ENCODE data around the gene INCENP. TPM values are rescaled to one million over a fixed set of nuclear protein-coding genes. Genes with fewer than 3 reads are reported as not detected.

INCENP gene
- total RNA-seq, 2 experiments from 2014 or later: 103 to 183 TPM

DNA sequence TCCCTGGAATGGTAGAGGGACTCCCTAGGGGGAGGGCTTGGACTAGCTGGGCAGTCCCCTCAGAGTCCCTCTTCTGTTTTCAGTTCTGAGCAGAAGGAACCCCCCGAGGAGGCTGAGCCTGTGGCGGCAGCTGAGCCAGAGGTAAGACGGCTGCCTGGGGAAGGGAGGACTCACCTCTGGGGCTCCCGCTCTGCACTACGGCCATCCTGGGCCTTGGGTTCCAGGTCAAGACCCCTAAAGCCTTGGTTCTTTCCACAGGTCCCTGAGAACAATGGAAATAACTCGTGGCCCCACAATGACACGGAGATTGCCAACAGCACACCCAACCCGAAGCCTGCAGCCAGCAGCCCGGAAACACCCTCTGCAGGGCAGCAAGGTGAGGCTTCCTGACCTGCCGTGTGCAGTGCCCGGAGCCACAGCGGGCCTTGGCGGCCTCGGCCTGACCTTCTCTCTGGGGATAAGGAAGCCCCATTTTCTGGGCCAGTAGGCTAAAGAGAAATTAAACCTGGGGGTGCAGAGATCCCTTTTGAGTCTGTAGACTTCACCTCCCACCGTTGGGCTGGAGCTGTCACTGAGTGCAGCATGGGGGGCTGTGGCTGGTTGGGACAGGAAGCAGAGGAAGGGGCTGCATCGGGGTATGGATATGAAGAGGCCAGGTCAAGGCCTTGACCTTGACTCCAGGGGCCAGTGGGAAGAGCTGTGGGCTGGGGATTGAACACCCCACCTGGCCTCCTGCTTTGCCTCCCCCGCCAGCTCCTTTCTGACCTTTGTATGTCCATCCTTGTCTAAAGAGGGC, 15.0 kb downstream of the INCENP start:
- Histone ChIP-seq H3K4me3 (ENCODE audit: low read depth, low read length, poor library complexity, severe bottlenecking) (no peak overlapping the region), H3K27ac (ENCODE audit: low read depth, low read length, poor library complexity, severe bottlenecking) (no peak overlapping the region), H3K4me1 (ENCODE audit: insufficient read depth, low read length, poor library complexity, severe bottlenecking) (no peaks in the 10 kb centered on the region), H4K20me1 (ENCODE audit: insufficient read depth, low read length) (peaks cover 13% of the 10 kb centered on the region), H2AFZ (ENCODE audit: low read length) (no peak overlapping the region), H3K4me2 (ENCODE audit: low read length) (no peak overlapping the region), H3K36me3 (ENCODE audit: insufficient read depth, low read length) (peaks cover 98% of the 10 kb centered on the region), H3K79me2 (ENCODE audit: insufficient read depth, low read depth, low read length) (peaks cover 34% of the 10 kb centered on the region; the same call in 1 of the 2 replicates), H3K9me3 (ENCODE audit: low read length) (no peaks in the 10 kb centered on the region), H3K9me2 (ENCODE audit: insufficient read depth, low read length) (no peaks in the 10 kb centered on the region)
- POLR2A ChIA-PET: interaction anchor here (1.0 kb wide), 1 partner anchor 22 kb away, joined by 3 read pairs; no protein-coding TSS in a partner anchor
- intact Hi-C loops (cut with micrococcal nuclease; ENCODE audit: unreplicated experiment): no loop called here
- CTCF ChIA-PET (ENCODE audit: unreplicated experiment): no interaction called here
- no peak for DNase-seq (ENCODE audit: low spot score)
- TF ChIP-seq, protein P1, sequence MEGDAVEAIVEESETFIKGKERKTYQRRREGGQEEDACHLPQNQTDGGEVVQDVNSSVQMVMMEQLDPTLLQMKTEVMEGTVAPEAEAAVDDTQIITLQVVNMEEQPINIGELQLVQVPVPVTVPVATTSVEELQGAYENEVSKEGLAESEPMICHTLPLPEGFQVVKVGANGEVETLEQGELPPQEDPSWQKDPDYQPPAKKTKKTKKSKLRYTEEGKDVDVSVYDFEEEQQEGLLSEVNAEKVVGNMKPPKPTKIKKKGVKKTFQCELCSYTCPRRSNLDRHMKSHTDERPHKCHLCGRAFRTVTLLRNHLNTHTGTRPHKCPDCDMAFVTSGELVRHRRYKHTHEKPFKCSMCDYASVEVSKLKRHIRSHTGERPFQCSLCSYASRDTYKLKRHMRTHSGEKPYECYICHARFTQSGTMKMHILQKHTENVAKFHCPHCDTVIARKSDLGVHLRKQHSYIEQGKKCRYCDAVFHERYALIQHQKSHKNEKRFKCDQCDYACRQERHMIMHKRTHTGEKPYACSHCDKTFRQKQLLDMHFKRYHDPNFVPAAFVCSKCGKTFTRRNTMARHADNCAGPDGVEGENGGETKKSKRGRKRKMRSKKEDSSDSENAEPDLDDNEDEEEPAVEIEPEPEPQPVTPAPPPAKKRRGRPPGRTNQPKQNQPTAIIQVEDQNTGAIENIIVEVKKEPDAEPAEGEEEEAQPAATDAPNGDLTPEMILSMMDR (conservative IDR thresholded peaks at IDR 0.05; ENCODE audit: low read length): no peak
- TF ChIP-seq EZH2phosphoT487 (IDR thresholded peaks at IDR 0.05; ENCODE audit: borderline replicate concordance, low read depth, low read length): no peak
- no TSS peak for BruUV-seq (replicated peaks)

DNA sequence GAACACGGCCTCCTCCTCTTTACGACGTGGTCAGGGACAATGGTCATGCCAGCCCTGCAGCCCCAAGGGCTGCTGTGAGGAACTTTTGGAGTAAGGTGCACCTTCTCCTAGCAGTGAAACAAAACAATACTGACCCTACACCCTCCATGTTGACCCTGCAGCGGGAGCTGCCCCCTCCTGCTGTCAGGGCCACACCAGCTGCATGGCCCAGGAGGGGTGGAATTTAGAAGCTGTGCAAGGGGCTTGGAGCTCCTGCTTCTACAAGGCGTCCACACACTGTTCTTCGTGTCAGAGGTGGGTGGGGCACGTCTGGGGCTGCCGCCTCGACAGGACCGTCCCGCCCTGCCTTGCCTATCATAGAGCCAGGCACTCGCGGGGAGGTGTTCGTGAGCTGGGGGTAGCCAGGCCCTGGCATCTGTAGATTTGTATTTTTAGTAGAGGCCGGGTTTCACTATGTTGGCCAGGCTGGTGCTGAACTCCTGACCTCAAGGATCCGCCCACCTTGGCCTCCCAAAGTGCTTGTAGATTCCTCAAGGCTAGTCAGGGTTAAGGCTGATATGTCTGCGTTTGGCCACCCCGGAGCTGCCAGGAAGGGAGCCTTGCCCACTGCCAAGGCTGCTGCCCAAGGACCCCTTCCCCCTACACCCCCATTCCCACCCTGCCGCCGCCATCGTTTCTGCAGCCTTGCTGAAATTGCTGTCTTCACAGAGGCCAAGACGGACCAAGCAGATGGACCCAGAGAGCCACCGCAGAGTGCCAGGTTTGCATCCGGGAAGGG, 15.9 kb downstream of the INCENP start:
- no peaks in the 10 kb centered on the region for H3K9me3 ChIP-seq (ENCODE audit: low read length)
- intact Hi-C loops (cut with micrococcal nuclease; ENCODE audit: unreplicated experiment): no loop called here
- H3K27ac ChIP-seq (ENCODE audit: low read depth, low read length, poor library complexity, severe bottlenecking): no peak overlapping the region
- POLR2A ChIA-PET: interaction anchor here (0.6 to 1.0 kb wide), 2 partner anchors 21 to 259 kb away, joined by 3 to 5 read pairs; no protein-coding TSS in a partner anchor
- TF ChIP-seq, protein P1 (conservative IDR thresholded peaks at IDR 0.05; ENCODE audit: low read length): no peak
- no peak for TF ChIP-seq EZH2phosphoT487 (IDR thresholded peaks at IDR 0.05; ENCODE audit: borderline replicate concordance, low read depth, low read length)
- BruUV-seq (replicated peaks): no TSS peak
- peaks cover 25% of the 10 kb centered on the region; the same call in 1 of the 2 replicates for H3K79me2 ChIP-seq (ENCODE audit: insufficient read depth, low read depth, low read length)
- H4K20me1 ChIP-seq (ENCODE audit: insufficient read depth, low read length): peaks cover 11% of the 10 kb centered on the region
- CTCF ChIA-PET (ENCODE audit: unreplicated experiment): no interaction called here
- H3K9me2 ChIP-seq (ENCODE audit: insufficient read depth, low read length): no peaks in the 10 kb centered on the region
- no peak overlapping the region for H3K4me2 ChIP-seq (ENCODE audit: low read length)
- H3K4me1 ChIP-seq (ENCODE audit: insufficient read depth, low read length, poor library complexity, severe bottlenecking): no peaks in the 10 kb centered on the region
- DNase-seq (ENCODE audit: low spot score): no peak
- H3K36me3 ChIP-seq (ENCODE audit: insufficient read depth, low read length): peaks cover 100% of the 10 kb centered on the region
- H3K4me3 ChIP-seq (ENCODE audit: low read depth, low read length, poor library complexity, severe bottlenecking): no peak overlapping the region
- H2AFZ ChIP-seq (ENCODE audit: low read length): no peak overlapping the region

All from OCI-LY7 (cell line).